T-helper 9 cell (primary cell): ENCODE results near the gene MMP1.
"Not testable (repeated sequence)": the region's sequence is repeated elsewhere in the genome, so short reads cannot be mapped to it uniquely, and the experiment has no call there.

Experiments used
- DNase-seq: peaks from one replicate; pipeline ENCODE4 v3.0.0-alpha.2; 2020

Gene MMP1

GRCh38 chr11:102757823-102758549, 40.0 kb downstream of the MMP1 start:
- no peak for DNase-seq

GRCh38 chr11:102753267-102753666, 44.7 kb downstream of the MMP1 start:
- DNase-seq: no peak

- no peak for DNase-seq
Measured at GRCh38 chr11:102751673-102752072, 46.3 kb downstream of the MMP1 start.

- DNase-seq: no peak
Measured at GRCh38 chr11:102749101-102749722, 48.7 kb downstream of the MMP1 start.

- not testable (repeated sequence) for DNase-seq
Measured at GRCh38 chr11:102746746-102747578, 51.0 kb downstream of the MMP1 start.
